ENCODE results near the gene RPL18A. TPM values are rescaled to one million over a fixed set of nuclear protein-coding genes. Genes with fewer than 3 reads are reported as not detected.

Gene RPL18A
- total and polyA plus RNA-seq, 2 donors from 2014 or later = 1,282 to 1,707 TPM

GRCh38 chr19:17811681-17812080 is 48.0 kb upstream of the RPL18A start:
- no peaks in the 10 kb centered on the region for H3K27me3 ChIP-seq (ENCODE audit: control insufficient read depth, insufficient read depth, low read length)
- H3K4me1 ChIP-seq (ENCODE audit: control insufficient read depth in 2 of 3, insufficient read depth in 2 of 3, low read depth in 1 of 3, low read length in 3 of 3) = no peaks in the 10 kb centered on the region
- no peak for FAIRE-seq
- H3K9ac ChIP-seq (ENCODE audit: low read length in 3 of 3) = no peak overlapping the region
- no peak overlapping the region for H3K27ac ChIP-seq (ENCODE audit: low read depth in 2 of 2, low read length in 2 of 2)
- H3K4me3 ChIP-seq (ENCODE audit: low read length in 3 of 3) = no peak overlapping the region
- DNase-seq = no peak
- intact Hi-C loops (cut with DNase I) = no loop called here
- TF ChIP-seq CTCF (IDR thresholded peaks at IDR 0.05; ENCODE audit: borderline replicate concordance, extremely low read depth, insufficient read depth) = no peak
- peaks cover 0 to 4% (median 0%) of the 10 kb centered on the region in 3 donors for H3K9me3 ChIP-seq (ENCODE audit: control insufficient read depth in 2 of 3, insufficient read depth in 1 of 3, low read length in 3 of 3)
- H3K36me3 ChIP-seq (ENCODE audit: control insufficient read depth in 2 of 3, insufficient read depth in 3 of 3, low read length in 3 of 3) = no peaks in the 10 kb centered on the region

GRCh38 chr19:17812099-17812498 is 47.6 kb upstream of the RPL18A start:
- Histone ChIP-seq H3K4me1 (ENCODE audit: control insufficient read depth in 2 of 3, insufficient read depth in 2 of 3, low read depth in 1 of 3, low read length in 3 of 3) (no peaks in the 10 kb centered on the region), H3K27ac (ENCODE audit: low read depth in 2 of 2, low read length in 2 of 2) (no peak overlapping the region), H3K9ac (ENCODE audit: low read length in 3 of 3) (no peak overlapping the region), H3K36me3 (ENCODE audit: control insufficient read depth in 2 of 3, insufficient read depth in 3 of 3, low read length in 3 of 3) (no peaks in the 10 kb centered on the region), H3K27me3 (ENCODE audit: control insufficient read depth, insufficient read depth, low read length) (no peaks in the 10 kb centered on the region), H3K4me3 (ENCODE audit: low read length in 3 of 3) (no peak overlapping the region), H3K9me3 (ENCODE audit: control insufficient read depth in 2 of 3, insufficient read depth in 1 of 3, low read length in 3 of 3) (peaks cover 0 to 4% (median 0%) of the 10 kb centered on the region in 3 donors)
- no peak for TF ChIP-seq CTCF (IDR thresholded peaks at IDR 0.05; ENCODE audit: borderline replicate concordance, extremely low read depth, insufficient read depth)
- intact Hi-C loops (cut with DNase I) = no loop called here
- FAIRE-seq (no peak), DNase-seq (no peak)

GRCh38 chr19:17817668-17818363 is 41.9 kb upstream of the RPL18A start:
- no peak overlapping the region for H3K4me3 ChIP-seq (ENCODE audit: low read length in 3 of 3)
- TF ChIP-seq CTCF (IDR thresholded peaks at IDR 0.05; ENCODE audit: borderline replicate concordance, extremely low read depth, insufficient read depth) = no peak
- no peaks in the 10 kb centered on the region for H3K36me3 ChIP-seq (ENCODE audit: control insufficient read depth in 2 of 3, insufficient read depth in 3 of 3, low read length in 3 of 3)
- H3K9me3 ChIP-seq (ENCODE audit: control insufficient read depth in 2 of 3, insufficient read depth in 1 of 3, low read length in 3 of 3) = no peaks in the 10 kb centered on the region
- no peak for DNase-seq
- no peaks in the 10 kb centered on the region for H3K27me3 ChIP-seq (ENCODE audit: control insufficient read depth, insufficient read depth, low read length)
- no peak overlapping the region for H3K9ac ChIP-seq (ENCODE audit: low read length in 3 of 3)
- no peak overlapping the region for H3K27ac ChIP-seq (ENCODE audit: low read depth in 2 of 2, low read length in 2 of 2)
- FAIRE-seq = no peak
- intact Hi-C loops (cut with DNase I) = no loop called here
- H3K4me1 ChIP-seq (ENCODE audit: control insufficient read depth in 2 of 3, insufficient read depth in 2 of 3, low read depth in 1 of 3, low read length in 3 of 3) = no peaks in the 10 kb centered on the region

- Histone ChIP-seq H3K9ac (ENCODE audit: low read length in 3 of 3) (no peak within 1 kb of the TSS), H3K4me1 (ENCODE audit: control insufficient read depth in 2 of 3, insufficient read depth in 2 of 3, low read depth in 1 of 3, low read length in 3 of 3) (no peaks in the 10 kb centered on the region), H3K9me3 (ENCODE audit: control insufficient read depth in 2 of 3, insufficient read depth in 1 of 3, low read length in 3 of 3) (no peaks in the 10 kb centered on the region), H3K27ac (ENCODE audit: low read depth in 2 of 2, low read length in 2 of 2) (no peak within 1 kb of the TSS), H3K4me3 (ENCODE audit: low read length in 3 of 3) (no peak within 1 kb of the TSS), H3K36me3 (ENCODE audit: control insufficient read depth in 2 of 3, insufficient read depth in 3 of 3, low read length in 3 of 3) (no peaks in the 10 kb centered on the region), H3K27me3 (ENCODE audit: control insufficient read depth, insufficient read depth, low read length) (no peaks in the 10 kb centered on the region)
- DNase-seq = no peak
- no peak for TF ChIP-seq CTCF (IDR thresholded peaks at IDR 0.05; ENCODE audit: borderline replicate concordance, extremely low read depth, insufficient read depth)
- FAIRE-seq = no peak
- intact Hi-C loops (cut with DNase I) = no loop called here
Observed at GRCh38 chr19:17821190-17821589, 38.5 kb upstream of the RPL18A start, which contains the start of gene INSL3. TSS of gene INSL3 (minus strand) at chr19:17821519. CDS start at chr19:17821506, 13 bp downstream.

Measured in kidney (tissue), 14 donors.